HTR-8/SVneo (cell line): ENCODE data around the gene CRACR2B.

Source experiments
- DNase-seq: peaks from one replicate; pipeline ENCODE4 v3.0.0; 2011; ENCODE audit warnings: low spot score, mixed read lengths; ENCODE audit not compliant: insufficient read length
- FAIRE-seq: peaks from 2 replicates; lab custom pipeline; 2011; peaks lifted over from hg19 to GRCh38; lab: Jason Lieb, UNC

The CRACR2B gene

DNA sequence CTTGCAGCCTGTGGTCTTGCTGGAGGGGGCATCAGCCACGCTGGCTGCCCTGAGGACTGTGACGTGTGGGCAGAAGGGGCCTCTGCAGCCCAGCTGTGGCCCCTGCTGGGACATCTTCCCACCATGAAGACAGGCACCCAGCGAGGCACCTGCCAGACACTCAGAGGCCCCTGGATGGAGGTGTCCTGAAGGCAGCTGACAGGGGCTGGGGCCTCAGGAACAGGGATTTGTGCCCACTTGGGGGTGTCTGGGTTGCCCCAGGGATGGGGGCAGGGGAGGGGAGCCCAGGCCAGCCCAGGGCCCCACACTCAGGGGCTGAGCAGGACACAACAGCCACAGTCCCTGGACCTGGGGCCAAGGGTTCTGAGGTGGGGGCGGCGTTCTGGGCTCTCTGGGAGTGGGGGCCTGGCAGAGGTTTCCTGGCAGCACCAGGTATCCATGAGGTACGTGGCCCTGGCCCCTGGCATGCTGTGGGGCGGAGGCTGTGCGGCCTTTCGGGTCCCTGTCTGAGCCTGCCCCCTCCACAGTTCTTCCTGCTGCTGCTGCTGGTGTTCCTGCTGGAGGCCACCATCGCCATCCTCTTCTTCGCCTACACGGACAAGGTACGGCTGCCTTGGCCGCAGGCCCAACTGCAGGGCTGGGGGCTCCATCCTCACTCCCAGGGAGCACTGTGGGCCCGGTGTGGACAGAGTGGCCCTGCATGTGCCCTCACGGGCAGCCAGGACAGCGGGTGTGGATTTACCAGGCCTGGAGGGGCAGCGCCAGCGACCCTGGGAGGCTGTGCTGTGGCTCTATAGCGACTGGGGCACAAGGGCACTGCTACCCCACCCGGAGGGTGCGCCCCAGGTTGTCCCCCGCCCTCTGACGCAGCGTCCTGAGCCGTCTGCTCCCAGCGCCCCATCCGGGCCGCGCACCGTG, 36.5 kb downstream of the CRACR2B start:
- FAIRE-seq: no peak
- no peak for DNase-seq

DNA sequence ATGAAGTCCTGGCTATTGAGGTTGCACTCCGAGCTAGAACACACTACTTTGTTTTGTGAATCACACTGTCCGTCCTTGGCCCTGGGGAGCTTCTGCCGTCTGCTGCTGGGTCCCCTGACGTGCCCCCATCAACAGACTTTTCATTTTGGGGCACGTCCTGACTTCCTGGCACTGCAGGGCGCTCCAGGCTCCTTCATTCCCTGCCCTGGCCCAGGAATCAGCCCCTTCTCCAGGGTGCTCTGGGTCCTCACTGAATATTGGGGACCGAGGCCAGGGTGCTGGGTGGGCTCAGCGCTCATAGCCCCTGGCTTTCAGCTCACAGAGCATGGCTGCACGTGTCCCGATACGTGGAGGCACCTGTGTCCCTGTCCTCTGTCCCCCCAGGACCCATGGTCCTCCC, 37.2 kb downstream of the CRACR2B start:
- DNase-seq: no peak
- no peak for FAIRE-seq

DNA sequence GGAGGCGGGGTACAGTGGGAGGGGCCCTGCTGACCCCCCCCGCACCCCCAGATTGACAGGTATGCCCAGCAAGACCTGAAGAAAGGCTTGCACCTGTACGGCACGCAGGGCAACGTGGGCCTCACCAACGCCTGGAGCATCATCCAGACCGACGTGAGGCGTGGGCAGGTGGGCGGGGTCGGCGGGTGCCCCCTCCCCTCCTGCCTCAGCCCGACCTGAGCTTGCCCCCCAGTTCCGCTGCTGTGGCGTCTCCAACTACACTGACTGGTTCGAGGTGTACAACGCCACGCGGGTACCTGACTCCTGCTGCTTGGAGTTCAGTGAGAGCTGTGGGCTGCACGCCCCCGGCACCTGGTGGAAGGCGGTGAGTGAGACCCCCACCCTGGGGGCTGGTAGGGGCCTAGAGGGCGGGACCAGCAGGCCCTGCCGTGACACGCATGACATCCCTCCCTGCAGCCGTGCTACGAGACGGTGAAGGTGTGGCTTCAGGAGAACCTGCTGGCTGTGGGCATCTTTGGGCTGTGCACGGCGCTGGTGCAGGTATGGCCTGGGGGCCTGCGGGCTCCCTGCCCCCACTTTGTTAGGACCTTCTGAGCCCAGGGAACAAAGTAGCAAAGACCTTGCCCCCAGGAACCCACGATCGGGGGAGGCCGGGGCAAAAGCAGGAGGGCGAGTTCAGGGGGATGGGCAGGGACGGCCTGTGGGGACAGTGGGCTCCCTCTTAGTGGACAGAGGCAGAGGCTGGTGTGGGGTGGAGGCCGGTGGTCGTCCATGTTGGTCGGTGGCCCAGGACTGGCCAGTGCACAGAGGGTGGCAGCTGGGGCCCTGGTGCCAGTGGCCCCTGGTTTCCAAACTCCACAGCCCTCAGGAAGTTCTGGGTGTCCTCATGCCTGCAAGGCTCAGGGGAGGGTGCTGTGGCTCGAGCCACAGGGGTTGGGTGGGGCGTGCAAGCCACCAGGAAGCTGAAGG, 38.0 kb downstream of the CRACR2B start:
- DNase-seq (no peak), FAIRE-seq (no peak)

DNA sequence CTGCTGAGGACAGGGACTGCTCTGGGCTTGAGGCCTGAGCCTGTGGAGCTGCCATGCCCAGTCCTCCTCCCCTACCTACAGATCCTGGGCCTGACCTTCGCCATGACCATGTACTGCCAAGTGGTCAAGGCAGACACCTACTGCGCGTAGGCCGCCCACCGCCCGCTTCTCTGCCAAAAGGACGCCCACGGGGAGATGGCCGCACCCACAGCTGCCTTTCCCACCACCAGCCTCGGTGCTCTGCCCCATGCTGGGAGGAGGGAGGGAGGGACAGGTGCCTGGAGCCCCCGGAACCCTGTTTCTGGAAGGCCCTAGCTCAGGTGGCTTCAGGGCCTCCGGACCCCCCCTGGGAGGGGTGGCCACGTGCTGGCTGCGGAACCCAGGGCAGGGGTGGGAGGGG, 38.8 kb downstream of the CRACR2B start:
- no peak for DNase-seq

DNA sequence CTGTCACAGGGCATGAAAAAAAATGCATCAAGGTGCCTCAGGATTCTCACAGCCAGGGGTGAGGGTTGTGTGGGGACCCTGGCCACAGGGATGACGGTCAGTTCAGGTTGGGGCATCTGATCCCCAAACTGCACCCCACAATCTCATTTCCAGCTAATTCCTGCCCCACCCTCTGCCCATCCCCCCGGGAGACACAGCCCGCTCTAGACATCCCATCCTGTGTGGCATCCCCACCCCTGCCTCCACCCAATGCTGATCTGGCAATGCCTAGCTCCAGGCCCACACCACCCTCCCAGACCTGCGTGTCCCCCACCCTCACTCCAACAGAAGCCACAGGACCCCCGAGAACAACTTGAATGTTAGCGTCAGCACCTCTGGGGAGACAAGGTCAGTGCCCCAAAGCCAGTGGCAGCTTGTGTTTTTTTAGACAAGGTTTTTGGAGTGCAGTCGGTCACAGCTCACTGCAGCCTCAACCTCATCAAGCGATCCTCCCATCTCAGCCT, 40.2 kb downstream of the CRACR2B start:
- FAIRE-seq: no peak
- no peak for DNase-seq

More for the DNA sequence above, 38.8 kb downstream of the CRACR2B start:
- FAIRE-seq: no peak

DNA sequence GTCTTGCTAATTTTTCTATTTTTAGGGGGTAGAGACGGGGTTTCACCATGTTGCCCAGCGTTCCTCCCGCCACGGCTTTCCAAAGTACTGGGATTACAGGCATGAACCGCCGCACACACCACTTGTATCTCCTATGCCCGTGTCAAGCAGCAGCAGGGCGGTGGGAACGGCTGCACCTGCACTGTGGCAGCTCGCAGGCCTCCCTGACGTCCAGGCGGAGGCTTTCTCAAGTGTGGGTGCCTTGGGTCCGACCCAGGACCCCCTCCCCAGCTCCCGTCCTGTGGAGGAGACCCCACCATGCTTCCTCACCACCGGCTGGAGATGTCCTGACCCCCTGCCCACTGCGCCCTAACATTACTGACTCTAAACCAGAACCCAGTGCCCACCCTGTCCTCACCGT, 40.7 kb downstream of the CRACR2B start:
- FAIRE-seq (no peak), DNase-seq (no peak)

DNA sequence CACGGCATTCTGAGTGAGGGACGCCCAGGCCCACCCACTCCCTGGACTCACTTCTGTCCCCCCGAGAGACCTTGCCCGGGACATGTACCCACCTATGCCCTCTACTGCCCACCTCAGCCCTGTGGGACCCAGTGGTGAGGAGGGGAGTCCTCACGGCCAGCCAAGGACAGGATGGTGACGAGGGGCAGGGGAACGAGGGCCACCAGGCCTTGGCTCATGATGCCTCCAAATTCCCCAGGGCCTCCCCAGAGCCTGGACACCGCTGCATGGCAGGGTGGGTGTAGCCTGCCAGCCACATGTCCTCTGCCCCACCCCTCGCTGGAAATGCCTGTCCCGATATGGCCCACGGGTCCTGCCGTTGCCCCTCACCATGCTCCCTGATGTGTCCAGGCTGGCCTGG, 41.1 kb downstream of the CRACR2B start:
- no peak for DNase-seq
- no peak for FAIRE-seq

DNA sequence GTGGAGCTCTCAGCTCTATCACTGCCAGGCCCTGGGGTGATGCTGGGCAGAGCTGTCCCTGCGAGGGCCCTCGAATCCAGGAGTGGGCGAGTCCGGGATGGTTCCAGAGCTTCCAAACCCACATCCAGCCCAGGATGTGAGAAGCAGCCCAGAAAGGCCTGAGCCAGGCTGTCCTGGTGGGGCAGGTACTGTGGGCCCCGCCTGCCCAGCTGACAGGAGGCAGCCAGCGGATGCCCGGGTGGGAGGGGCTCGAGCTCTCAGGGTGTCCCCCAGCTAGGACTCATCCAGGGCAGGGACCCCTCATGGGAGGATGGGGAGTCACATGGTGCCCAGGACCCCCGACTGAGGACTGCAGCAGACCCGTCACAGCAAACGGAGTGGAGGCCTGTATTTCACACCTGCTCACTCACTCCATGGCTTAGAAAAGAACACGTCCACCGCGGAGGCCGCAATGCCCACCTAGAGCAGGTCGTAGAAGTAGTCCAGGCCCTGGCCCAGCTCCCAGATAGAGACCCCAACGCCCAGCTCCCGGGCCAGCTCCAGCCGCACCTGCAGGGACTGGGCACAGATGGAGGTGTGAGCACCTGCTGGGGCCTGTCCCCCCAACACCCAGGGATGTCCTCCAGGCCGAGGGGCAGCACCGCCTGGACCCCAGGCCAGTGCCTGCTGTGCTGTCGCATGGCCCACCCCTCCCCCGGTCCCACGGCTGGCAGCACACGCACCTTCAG, 41.8 kb downstream of the CRACR2B start:
- no peak for DNase-seq

DNA sequence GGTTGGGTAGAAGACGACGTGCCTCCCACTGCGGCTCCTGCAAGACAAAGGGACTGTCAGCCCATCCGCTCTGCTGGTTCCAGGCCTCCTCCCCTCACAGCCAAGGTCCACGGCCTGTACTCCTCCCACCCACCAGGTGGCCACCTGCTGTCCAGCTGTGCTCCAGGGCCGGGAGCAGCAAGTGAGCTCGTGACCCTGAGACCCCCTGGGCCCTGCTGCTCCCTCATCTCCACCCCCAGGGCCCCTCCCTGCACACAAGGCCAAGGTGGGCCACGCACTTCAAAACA, 42.4 kb downstream of the CRACR2B start:
- DNase-seq (no peak), FAIRE-seq (no peak)

More for the DNA sequence above, 41.8 kb downstream of the CRACR2B start:
- no peak for FAIRE-seq

DNA sequence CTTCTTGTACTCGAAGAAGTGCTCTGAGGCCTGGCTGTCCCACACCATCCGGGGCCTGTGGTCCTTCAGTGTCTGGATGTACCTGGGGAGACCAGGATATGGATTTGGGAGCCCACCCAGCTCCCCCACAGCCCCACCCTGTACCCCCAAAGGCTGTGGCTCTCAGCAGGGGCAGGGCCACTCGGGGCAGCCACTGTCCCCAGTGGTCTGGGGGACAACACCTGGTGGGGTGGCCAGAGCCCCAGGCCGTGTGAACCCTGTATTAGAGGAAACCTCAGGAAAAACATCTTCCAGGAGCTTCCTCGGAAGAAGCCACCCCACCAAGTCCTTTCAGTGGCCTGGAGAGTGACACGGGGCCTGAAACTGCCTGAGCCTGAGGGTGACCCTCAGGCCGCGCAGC, 42.7 kb downstream of the CRACR2B start:
- FAIRE-seq (no peak), DNase-seq (no peak)

DNA sequence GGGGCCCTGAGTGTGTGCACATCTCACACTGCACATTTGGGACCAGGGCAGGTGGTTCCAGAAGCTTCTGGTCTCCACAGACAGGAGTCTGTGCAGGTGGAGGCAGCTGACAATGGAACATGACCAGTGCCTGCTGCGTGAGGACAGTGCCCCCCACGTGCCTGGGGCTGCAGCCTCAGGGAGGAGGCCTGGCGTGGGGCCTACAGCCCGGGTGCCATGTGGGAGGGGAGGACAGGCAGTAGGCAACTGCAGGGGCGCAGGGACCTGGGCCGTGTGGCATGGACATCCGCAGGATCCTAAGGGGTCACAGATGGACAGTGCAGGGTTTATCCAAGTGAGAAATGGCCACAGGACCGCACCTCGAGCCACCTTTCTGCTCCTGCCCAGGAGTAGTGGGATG, 43.8 kb downstream of the CRACR2B start:
- DNase-seq (no peak), FAIRE-seq (no peak)

DNA sequence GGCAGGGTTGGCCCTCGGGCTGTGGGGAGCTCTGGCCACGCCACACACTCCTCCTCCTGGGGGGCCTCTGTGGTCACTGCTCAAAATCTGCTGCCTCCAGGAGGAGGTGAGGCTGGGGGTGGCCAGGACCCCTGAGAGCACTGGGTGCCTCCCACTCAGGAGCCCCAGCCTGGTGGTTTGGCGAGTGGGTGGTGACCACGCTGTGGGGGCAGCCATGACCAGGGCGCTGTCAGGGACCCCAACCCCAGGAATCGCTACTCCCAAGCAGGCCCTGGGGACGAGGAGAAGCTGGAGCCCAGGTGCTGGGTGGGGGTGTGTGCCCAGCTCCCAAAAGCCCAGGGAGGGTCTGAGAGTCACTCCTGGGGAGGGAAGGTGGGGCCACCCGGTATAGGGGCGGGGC, 45.1 kb downstream of the CRACR2B start:
- no peak for FAIRE-seq
- DNase-seq: no peak

DNA sequence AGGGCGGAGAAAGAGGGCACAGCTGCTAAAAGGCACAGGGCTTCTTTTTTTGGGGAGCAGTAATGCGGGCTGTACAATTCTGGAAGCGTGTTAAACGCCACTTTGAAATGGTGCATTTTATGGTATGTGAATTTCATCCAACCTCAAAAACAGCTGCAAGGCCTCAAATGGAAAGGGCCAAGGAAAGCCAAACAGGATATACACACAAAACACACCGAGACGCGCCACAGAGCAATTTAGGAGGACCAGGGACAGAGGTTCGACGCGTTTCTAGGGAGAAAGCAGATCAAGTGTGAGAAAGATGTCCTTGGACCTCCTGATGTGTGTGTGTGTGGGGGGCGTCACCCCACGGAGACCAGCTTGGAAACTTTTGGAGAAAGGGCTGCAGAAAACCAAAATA, 46.0 kb downstream of the CRACR2B start:
- FAIRE-seq: no peak

DNA sequence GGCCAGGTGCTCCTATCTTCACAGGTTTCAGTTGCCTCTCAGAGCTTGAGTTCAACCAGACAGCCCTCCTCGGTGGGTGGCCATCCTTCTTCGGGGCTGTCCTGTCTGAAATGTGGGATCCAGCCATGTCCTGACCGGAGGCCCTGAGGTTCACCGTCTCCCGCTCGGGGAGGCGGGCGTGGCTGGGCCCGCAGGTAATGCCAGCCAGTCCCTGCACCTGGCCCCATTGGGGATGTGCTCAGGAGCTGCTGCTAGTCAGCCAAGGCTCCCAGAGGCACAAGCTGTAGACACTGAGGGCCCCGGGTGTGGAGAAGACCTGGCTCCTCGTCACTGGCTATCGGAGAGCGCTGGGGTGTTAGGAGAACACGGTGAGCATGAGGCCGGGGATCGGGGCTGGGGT, 47.5 kb downstream of the CRACR2B start:
- DNase-seq: no peak
- FAIRE-seq: no peak

More for the DNA sequence above, 46.0 kb downstream of the CRACR2B start:
- no peak for DNase-seq

DNA sequence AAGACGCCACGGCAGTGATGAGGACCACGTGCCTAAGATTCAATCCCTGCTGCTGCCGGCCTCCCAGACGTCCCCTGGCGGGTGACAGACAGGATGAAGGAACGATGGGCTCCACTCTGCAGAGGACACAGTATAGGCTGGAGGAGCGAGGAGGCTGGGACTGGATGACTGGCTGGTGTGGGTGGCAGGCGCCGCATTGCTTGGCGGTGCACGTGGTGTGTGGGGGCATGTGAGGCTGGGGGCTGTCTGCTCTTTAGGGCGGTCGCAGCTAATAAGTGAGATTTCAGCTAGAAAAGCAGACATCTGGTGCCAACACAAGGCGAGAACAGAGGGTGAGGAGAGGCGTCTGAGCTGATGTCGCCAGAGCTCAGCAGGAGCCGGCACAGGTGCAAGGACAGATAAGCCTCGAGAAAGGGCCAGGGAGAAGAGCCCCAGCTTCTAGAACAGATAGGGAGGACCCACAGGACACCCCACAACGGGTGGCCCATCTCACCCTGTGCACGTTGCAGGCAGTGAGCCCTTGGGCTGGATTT, 48.1 kb downstream of the CRACR2B start:
- FAIRE-seq (no peak), DNase-seq (no peak)

DNA sequence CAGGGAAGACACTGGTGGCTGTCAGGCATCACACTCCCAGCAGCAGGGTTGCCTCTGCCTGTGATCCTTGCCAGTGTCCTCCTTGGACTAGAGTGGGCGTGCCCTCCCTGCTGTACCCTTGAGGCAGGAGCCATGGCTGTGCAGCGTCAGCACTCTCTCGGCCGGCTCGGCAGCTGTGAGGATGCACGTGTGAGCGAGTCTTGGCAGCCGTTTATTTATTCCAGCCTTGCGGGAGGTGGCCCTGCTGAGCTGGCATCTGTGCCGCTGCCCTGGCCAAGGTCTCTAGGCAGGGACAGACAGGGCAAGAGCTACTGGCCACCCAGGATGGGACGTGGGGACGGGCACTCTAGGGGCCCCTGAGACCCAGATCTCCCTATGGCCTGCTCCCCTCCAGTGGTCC, 48.8 kb downstream of the CRACR2B start:
- no peak for FAIRE-seq

DNA sequence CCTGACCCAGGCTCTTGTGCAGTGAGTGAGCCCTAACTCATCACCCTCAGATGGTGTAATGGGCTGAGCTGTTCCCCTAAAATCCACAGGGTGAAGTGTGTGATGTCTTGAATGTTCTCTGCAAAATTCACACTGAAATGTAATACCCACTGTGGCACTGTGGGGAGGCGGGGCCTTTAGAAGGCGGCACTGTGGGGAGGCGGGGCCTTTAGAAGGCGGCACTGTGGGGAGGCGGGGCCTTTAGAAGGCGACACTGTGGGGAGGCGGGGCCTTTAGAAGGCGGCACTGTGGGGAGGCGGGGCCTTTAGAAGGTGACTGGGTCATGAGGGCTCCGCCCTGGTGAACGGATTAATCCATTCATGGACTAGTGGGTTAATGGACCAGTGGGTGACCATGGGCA, 49.8 kb downstream of the CRACR2B start:
- DNase-seq (no peak), FAIRE-seq (no peak)

More for the DNA sequence above, 48.8 kb downstream of the CRACR2B start:
- no peak for DNase-seq

DNA sequence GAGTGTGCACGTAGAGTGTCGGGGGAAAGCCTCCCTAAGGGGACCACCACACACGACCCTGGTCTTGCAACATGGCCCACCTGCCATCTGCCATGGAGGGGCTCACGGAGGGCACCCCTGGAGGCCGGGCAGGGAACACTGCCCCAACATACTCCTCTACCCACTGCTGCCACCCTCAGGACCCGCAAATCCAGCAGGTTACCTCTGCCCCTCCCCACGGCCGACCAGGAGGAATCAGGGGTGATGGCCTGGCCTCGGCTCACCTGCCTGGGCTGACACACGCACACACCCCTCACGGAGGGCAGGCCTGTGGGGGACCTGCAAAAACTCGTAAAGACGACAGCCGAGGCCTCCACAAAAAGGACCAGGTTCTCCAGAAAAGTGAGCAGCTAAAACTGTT, 52.7 kb downstream of the CRACR2B start:
- DNase-seq (no peak), FAIRE-seq (no peak)
